Ascending aorta (tissue), 2 donors: Measurements from ENCODE around the gene ST6GALNAC4. TPM values are rescaled to one million over a fixed set of nuclear protein-coding genes. Genes with fewer than 3 reads are reported as not detected.

ENCODE experiments used
- DNase-seq, 2 donors: peaks; one replicate each; pipeline ENCODE4 v3.0.0-alpha.2; 2019; ENCODE audit warnings: low spot score in 2 of 2
- H3K27ac ChIP-seq, 2 donors: fragments of 200-600 bp; sonication (generic); one replicate each; pipeline ENCODE4 v1.5.1; 2016 to 2017; ENCODE audit warnings: mild to moderate bottlenecking in 1 of 2
- H3K27me3 ChIP-seq: fragments of 200-600 bp; sonication (generic); one replicate; pipeline ENCODE4 v1.5.1; 2017
- H3K36me3 ChIP-seq, 2 donors: fragments of 200-600 bp; sonication (generic); one replicate each; pipeline ENCODE4 v1.5.1; 2016
- H3K4me1 ChIP-seq, 2 donors: fragments of 200-600 bp; sonication (generic); one replicate each; pipeline ENCODE4 v1.5.1; 2016 to 2017; ENCODE audit warnings: mild to moderate bottlenecking in 1 of 2
- H3K4me3 ChIP-seq, 2 donors: fragments of 200-600 bp; sonication (generic); one replicate each; pipeline ENCODE4 v1.5.1; 2016 to 2017; ENCODE audit warnings: mild to moderate bottlenecking in 1 of 2
- H3K9me3 ChIP-seq, 2 donors: fragments of 200-600 bp; sonication (generic); one replicate each; pipeline ENCODE4 v1.5.1; 2016
- intact Hi-C: fragments of 100-400 bp; cut with DNase I; formaldehyde crosslinking; loops from one replicate; pipeline ENCODE4 v1.15.1; 2023
- total RNA-seq: library from RNA; depleted of rRNA; stranded (reverse); fragments of >200 nt; gene quantifications from one replicate; pipeline ENCODE4 v1.1.0, GENCODE V29; 2016
- TF ChIP-seq, protein P1 (sequence below), 3 experiments: fragments of 200-600 bp in 2 of 3; fragments of 450-650 bp in 1 of 3; sonication (generic) in 2 of 3; IDR thresholded peaks; one replicate each; pipeline ENCODE4 v1.5.1; 2016 to 2019; ENCODE audit warnings: antibody characterized with exemption in 3 of 3, mild to moderate bottlenecking in 1 of 3, moderate library complexity in 1 of 3

ST6GALNAC4 gene
- total RNA-seq, 1 donor from 2014 or later, result 134 TPM

DNA sequence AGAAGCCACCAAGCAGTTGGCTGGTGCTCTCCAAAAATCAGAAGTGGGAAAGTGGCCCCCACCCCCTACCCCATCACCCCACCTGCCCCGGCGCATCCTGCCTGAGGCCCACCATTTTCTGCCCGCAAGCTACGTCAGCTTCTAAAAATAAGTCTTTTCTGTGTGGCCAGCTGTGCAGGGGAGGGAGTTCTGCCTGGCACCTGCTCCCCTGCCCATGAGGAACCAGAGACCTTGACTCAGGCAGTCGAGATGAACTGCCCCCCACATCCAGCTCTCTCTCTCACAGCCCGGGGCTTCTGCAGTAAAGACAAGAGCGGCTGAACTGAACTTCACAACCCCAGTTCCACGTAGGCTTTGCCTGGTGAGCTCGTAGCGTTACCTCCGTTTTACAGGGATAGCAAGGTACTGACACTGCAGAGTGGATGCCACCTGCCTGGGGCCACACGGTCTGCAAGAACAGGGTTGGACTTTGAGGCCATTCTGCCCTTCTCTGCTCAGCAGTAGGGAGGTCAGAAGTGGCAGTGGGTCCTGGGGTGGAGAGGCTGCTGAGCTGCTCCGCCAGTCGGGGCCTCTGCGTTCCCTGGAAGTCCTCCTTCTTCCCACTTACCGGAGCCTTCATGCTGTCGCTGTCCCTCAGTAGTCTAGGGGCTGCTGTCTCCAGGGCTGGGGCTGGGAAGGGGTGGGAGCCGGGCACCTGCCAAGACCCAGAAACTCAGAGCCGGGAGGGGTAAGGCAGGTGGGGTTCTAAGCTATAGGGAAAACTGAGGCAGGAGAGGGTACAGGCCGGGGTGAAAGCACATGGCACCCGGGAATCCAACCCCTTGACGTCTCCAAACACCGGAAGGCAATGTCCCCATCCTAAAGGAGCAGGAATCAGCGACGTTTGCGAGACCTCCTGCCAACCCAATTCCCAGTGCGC is 781 bp downstream of the ST6GALNAC4 start:
- Histone ChIP-seq H3K4me3 (peak overlapping the region; percentile 64 to 69), H3K36me3 (peaks cover 23 to 28% of the 10 kb centered on the region in 2 donors), H3K27me3 (no peaks in the 10 kb centered on the region), H3K4me1 (peaks cover 10 to 40% of the 10 kb centered on the region in 2 donors), H3K27ac (peak overlapping the region; percentile 62 to 79), H3K9me3 (no peaks in the 10 kb centered on the region)
- intact Hi-C loops, result loop anchor here (2.0 to 5.0 kb wide), 2 partner anchors 113 to 199 kb away; partner anchors contain the start of genes FPGS, PTRH1 and TTC16
- no peak for DNase-seq
- TF ChIP-seq, protein P1, sequence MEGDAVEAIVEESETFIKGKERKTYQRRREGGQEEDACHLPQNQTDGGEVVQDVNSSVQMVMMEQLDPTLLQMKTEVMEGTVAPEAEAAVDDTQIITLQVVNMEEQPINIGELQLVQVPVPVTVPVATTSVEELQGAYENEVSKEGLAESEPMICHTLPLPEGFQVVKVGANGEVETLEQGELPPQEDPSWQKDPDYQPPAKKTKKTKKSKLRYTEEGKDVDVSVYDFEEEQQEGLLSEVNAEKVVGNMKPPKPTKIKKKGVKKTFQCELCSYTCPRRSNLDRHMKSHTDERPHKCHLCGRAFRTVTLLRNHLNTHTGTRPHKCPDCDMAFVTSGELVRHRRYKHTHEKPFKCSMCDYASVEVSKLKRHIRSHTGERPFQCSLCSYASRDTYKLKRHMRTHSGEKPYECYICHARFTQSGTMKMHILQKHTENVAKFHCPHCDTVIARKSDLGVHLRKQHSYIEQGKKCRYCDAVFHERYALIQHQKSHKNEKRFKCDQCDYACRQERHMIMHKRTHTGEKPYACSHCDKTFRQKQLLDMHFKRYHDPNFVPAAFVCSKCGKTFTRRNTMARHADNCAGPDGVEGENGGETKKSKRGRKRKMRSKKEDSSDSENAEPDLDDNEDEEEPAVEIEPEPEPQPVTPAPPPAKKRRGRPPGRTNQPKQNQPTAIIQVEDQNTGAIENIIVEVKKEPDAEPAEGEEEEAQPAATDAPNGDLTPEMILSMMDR (IDR thresholded peaks at IDR 0.05), result no peak

DNA sequence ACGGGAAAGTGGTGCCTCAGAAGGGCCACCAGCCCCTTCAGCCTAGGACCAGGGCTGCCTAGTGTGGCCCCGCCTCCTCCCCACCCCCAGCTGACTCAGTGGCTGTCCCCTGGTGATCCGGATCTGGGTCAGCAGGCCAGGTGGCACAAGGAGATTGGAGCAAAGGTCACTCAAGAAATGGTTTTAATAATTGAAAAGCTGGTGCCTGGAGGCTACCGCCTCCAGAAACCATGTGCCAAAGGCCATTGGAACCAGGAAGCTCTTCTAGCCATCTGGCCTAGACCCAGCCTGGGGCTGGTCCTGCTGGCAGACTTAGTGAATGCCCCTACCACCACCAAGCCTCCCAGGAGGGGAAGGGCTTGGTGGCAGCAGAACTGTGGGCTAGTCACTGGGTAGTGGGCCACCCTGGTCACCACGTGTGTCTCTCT is 1.5 kb downstream of the ST6GALNAC4 start:
- H3K4me3 ChIP-seq, result peak overlapping the region in 1 of 2 donors; percentile 69
- peaks cover 10 to 40% of the 10 kb centered on the region in 2 donors for H3K4me1 ChIP-seq
- peak overlapping the region; percentile 62 to 79 for H3K27ac ChIP-seq
- TF ChIP-seq, protein P1 (IDR thresholded peaks at IDR 0.05), result no peak
- no peaks in the 10 kb centered on the region for H3K27me3 ChIP-seq
- peaks cover 27 to 34% of the 10 kb centered on the region in 2 donors for H3K36me3 ChIP-seq
- no peaks in the 10 kb centered on the region for H3K9me3 ChIP-seq
- no peak for DNase-seq
- intact Hi-C loops, result loop anchor here (5.0 kb wide), 1 partner anchor 198 kb away; the partner anchor contains the start of genes PTRH1 and TTC16

DNA sequence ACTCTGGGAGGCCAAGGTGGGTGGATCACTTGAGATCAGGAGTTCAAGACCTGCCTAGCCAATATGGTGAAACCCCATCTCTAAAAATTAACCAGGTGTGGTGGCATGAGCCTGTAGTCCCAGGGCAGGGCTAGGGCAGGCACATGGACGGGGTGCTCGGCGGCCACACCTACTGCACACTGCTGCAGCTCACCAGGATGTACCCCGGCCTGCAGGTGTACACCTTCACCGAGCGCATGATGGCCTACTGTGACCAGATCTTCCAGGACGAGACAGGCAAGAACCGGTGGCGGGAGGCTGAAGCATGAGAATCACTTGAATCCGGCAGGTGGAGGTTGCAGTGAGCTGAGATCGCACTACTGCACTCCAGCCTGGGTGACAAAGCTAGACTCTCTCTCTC is 3.2 kb downstream of the ST6GALNAC4 start:
- peaks cover 33 to 41% of the 10 kb centered on the region in 2 donors for H3K36me3 ChIP-seq
- no peaks in the 10 kb centered on the region for H3K9me3 ChIP-seq
- intact Hi-C loops, result no loop called here
- H3K4me1 ChIP-seq, result peaks cover 10 to 27% of the 10 kb centered on the region in 2 donors
- DNase-seq, result no peak
- no peaks in the 10 kb centered on the region for H3K27me3 ChIP-seq
- TF ChIP-seq, protein P1 (IDR thresholded peaks at IDR 0.05), result no peak
- H3K27ac ChIP-seq, result no peak overlapping the region
- H3K4me3 ChIP-seq, result no peak overlapping the region

DNA sequence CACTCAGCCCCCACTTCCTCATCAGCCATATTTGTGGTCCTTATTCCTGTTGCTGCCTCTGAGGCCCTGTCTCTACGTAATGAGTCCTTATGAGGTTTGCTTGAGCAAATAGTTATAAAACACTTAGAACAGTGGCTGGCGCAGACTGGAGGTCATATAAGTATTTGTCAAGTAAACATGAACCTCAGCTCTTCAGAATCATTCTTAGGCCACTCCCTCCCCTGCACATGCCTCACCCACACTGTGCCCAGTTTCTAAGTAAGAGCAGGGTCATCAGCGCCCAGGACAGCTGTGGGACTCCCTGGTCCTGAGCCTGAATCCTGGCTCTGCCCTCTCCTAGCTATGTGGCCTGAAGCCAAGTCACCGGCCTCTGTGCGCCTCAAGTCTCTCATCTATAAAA is 4.0 kb downstream of the ST6GALNAC4 start:
- DNase-seq, result no peak
- no peaks in the 10 kb centered on the region for H3K27me3 ChIP-seq
- TF ChIP-seq, protein P1 (IDR thresholded peaks at IDR 0.05), result no peak
- no peak overlapping the region for H3K27ac ChIP-seq
- peaks cover 38 to 48% of the 10 kb centered on the region in 2 donors for H3K36me3 ChIP-seq
- H3K4me1 ChIP-seq, result peaks cover 10 to 22% of the 10 kb centered on the region in 2 donors
- H3K9me3 ChIP-seq, result no peaks in the 10 kb centered on the region
- H3K4me3 ChIP-seq, result no peak overlapping the region
- intact Hi-C loops, result no loop called here

DNA sequence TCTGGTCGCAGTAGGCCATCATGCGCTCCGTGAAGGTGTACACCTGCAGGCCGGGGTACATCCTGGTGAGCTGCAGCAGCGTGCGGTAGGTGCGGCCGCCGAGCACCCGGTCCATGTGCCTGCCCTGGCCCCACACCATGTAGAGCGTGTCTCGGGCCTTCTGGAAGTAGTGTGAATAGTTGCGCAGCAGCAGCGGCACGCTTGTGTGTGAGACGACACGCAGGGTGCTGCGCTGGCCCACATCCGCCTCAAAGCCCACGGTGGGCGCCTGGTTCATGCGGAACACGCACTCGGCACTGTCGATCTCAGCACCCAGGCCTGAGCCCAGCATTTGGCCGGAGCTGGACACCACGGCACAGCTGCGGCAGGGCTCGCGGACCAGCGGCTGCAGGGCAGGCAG is 4.5 kb downstream of the ST6GALNAC4 start:
- no peak for DNase-seq
- Histone ChIP-seq H3K36me3 (peaks cover 40 to 48% of the 10 kb centered on the region in 2 donors), H3K4me3 (no peak overlapping the region), H3K27ac (no peak overlapping the region), H3K9me3 (no peaks in the 10 kb centered on the region), H3K4me1 (peaks cover 5 to 17% of the 10 kb centered on the region in 2 donors), H3K27me3 (no peaks in the 10 kb centered on the region)
- intact Hi-C loops, result no loop called here
- TF ChIP-seq, protein P1 (IDR thresholded peaks at IDR 0.05), result no peak
